GM19099 (cell line): Measurements from ENCODE around the gene TMEM50B.

Experiments used
- POLR2A ChIP-seq: IDR thresholded peaks from 3 replicates; pipeline ENCODE4 v1.6.1; 2011; ENCODE audit warnings: low read depth; ENCODE audit not compliant: insufficient read length; ENCODE audit errors: extremely low read depth

TMEM50B gene

DNA sequence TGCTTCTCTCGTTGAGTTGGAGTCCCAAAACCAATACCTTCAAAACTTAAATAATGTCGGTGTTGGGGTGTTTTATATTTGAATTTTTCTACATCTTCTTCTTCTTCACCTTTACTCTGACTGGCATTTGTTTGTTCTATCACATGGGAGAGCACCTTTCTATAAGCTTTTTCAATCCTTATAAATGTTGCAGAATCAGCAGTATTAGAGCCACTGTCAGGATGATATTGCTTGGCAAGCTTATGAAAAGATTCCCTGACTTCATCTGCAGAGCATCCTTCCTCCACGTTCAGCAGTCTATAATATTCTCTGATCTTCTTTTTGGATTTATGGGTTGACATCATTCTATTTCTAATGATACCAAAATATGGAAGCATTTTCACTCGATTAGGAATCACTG lies 9.2 kb upstream of the TMEM50B start:
- no peak for TF ChIP-seq POLR2A

DNA sequence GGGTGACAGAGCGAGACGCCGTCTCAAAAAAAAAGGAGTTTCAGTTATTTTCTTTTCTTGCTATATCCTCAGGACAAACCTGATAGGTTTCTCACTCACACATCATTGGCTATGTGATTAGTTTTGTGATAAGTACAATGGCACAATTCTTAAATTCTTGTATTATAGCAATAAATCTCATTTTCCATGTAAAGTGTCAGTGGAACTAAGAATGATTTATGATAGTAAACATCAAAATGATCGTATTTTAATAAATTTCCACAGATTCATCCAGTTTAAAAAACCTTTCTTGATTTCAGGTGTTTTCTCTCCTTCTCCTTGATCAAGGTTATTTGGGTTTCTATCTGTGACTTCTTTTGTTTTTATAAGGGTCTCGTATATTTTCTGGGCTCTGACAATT lies 8.2 kb upstream of the TMEM50B start:
- TF ChIP-seq POLR2A, result no peak

GRCh38 chr21:33481314-33481943 lies 1.7 kb upstream of the TMEM50B start:
- no peak for TF ChIP-seq POLR2A

DNA sequence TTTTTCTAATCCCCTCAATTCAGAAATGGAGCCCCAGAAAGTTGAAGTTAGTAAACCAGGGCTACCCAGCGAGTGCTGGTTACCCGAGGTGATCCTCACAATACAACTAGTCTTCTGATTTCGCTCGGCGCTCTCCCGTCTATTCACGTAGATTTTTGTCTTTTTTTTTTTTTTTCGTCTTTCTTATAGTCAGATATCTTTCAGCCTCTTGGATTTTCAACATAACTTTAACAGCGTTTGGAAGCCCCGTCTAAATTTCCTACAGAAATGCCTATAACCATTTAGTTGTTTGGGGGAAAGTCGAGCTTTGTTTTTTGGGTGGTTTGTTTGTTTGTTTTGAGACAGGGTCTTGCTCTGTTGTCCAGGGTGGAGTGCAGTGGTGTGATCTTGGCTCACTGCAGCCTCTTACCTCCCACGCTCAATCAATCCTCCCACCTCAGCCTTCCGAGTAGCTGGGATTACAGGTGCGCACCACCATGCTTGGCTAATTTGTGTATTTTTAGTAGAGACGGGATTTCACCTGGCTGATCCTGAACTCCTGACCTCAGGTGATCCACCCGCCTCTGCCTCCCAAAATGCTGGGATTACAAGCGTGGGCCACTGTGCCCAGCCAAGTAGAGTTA lies 818 bp upstream of the TMEM50B start:
- TF ChIP-seq POLR2A, result no peak

DNA sequence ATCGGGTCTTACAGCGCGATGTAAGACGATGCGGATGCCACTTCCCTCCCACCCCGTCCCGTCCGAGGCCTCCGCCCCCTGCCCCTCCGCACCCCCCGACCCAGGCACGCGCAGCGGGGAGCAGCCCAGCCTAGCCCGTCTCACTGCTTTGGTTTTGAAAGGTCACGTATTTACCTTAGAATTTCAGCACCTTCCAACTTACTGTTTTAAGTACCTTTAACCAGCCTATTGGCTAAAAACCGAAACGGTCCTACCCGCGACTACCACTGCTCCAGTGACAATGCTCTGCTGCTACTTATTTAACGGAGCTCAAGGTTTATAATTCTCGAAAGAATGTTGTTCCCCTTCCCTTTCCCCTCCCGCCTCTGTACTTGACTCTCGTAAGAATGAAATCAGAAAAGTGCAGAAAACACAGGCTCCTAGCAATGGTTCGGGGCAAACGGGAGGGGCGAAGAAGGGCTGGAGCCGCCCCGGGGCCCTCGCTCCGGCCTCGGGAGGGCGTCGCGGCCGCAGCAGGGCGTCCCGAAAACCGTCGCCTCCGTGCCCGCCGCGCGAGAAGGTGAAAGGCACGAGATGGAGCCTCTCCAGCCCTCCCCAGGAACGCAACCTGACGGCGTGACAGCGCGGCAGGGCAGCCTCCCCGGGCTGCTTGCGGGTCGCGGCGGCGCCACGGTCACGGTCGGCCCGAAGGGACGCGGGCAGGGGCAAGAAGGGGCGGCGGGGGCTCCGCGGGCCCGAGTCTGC lies 667 bp downstream of the TMEM50B start:
- TF ChIP-seq POLR2A, result no peak

DNA sequence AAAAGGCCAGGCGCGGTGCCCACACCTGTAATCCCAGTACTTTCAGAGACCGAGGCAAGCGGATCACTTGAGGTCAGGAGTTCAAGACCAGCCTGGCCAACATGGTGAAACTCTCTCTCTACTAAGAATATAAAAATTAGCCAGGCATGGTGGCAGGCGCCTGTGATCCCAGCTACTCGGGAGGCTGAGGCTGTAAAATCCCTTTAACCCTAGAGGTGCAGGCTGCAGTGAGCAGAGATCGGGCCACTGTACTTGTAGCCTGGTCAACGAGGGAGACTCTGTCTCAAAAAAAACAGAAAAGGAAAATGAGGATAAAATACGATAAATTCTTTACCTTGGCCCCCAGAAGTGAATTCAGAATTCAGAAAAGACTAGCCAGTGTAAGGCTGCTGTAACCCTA lies 1.6 kb downstream of the TMEM50B start:
- no peak for TF ChIP-seq POLR2A

GRCh38 chr21:33477066-33477465 lies 2.7 kb downstream of the TMEM50B start:
- TF ChIP-seq POLR2A, result no peak

- TF ChIP-seq POLR2A, result no peak
Measured at GRCh38 chr21:33473344-33473743, 6.4 kb downstream of the TMEM50B start.

- TF ChIP-seq POLR2A, result no peak
Measured at GRCh38 chr21:33470701-33471100, 9.1 kb downstream of the TMEM50B start.

DNA sequence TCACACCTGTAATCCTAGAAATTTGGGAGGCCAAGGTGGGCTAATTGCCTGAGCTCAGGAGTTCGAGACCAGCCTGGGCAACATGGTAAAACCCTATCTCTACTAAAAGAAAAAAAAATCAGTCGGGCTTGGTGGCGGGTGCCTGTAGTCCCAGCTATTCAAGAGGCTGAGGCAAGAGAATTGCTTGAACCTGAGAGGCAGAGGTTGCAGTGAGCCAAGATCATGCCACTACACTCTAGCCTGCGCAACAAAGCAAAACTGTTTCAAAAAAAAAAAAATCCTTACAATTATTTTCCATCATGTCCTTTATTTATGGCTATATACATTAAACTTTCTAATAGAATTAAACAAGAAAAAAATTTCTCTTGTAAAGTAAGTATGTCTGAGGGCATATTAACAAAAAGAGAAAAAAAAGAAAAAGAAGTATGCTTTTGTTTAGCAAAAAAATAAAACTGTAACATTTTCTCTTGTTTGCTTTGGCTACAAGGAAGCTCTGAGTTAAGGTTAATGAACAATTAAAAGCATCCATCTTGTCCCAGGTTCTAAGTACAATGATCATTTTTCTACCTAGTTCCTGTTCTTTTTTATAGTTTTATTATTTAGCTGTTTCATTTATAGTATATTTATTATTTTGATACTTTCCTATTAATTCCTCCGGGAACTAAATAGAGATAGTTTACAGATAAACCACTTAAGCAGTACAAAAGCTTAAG lies 18.1 kb downstream of the TMEM50B start:
- no peak for TF ChIP-seq POLR2A

- TF ChIP-seq POLR2A, result no peak
Measured at GRCh38 chr21:33458861-33459260, 20.9 kb downstream of the TMEM50B start.

GRCh38 chr21:33455686-33456446 lies 23.9 kb downstream of the TMEM50B start:
- no peak for TF ChIP-seq POLR2A

DNA sequence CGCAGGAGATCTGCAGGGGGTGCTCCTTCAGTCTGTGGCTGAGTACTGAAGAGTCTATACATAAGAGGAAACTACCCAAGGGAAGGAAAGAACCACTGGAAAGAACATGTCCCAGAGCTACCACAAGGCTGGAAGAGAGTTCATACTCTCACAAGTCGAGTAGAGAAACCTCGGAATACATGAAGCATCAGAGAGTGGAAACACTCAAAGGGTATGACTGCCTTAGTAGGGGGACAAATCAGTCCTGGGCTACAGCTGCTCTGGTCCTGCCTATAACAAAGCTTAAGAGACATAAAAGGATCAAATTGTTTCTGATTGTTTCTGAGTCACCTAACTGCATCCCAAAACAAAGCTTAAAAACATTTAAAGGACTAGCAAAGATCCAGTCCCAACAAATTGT lies 27.4 kb downstream of the TMEM50B start:
- TF ChIP-seq POLR2A, result no peak

GRCh38 chr21:33451634-33452071 lies 28.1 kb downstream of the TMEM50B start:
- no peak for TF ChIP-seq POLR2A

- TF ChIP-seq POLR2A, result no peak
Measured at GRCh38 chr21:33449616-33450015, 30.2 kb downstream of the TMEM50B start.
